HUES48 (cell line): Measurements from ENCODE around the gene FBXL17.
"Not testable (repeated sequence)": the region's sequence is repeated elsewhere in the genome, so short reads cannot be mapped to it uniquely, and the experiment has no call there.

ENCODE experiments used
- H3K27ac ChIP-seq: one replicate; pipeline ENCODE4 v1.7.0; 2013; ENCODE audit warnings: low read depth, low read length, inconsistent platforms
- H3K27me3 ChIP-seq: 2 replicates; pipeline ENCODE4 v1.6.1; 2013; ENCODE audit warnings: mild to moderate bottlenecking, low read length; ENCODE audit not compliant: control insufficient read depth, insufficient read depth
- H3K36me3 ChIP-seq: 2 replicates; pipeline ENCODE4 v1.6.1; 2013; ENCODE audit warnings: low read length; ENCODE audit not compliant: control insufficient read depth, insufficient read depth
- H3K4me1 ChIP-seq: 2 replicates; pipeline ENCODE4 v1.6.1; 2013; ENCODE audit warnings: mild to moderate bottlenecking, low read length; ENCODE audit not compliant: control insufficient read depth, insufficient read depth
- H3K4me3 ChIP-seq: 2 replicates; pipeline ENCODE4 v1.5.1; 2013; ENCODE audit warnings: mild to moderate bottlenecking, low read depth, low read length
- H3K9ac ChIP-seq: 2 replicates; pipeline ENCODE4 v1.6.1; 2013; ENCODE audit warnings: mild to moderate bottlenecking, low read depth, low read length, moderate library complexity
- H3K9me3 ChIP-seq: 2 replicates; pipeline ENCODE4 v1.6.1; 2013; ENCODE audit warnings: low read length; ENCODE audit not compliant: control insufficient read depth, insufficient read depth

Gene FBXL17

DNA sequence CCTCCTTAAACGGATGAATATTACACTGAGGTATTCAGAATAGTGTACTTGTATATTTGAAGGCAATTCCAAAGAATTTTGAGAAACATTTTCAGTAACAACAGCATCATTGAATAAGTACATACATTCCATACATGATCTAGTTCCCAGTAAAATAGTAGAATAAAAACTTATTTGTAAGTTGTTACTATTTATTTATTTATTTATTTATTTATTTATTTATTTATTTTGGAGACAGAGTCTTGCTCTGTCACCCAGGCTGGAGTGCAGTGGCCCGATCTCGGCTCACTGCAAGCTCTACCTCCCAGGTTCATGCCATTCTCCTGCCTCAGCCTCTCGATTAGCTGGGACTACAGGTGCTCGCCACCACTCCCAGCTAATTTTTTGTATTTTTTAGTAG, 14.9 kb upstream of the FBXL17 start:
- not testable (repeated sequence) for H3K36me3 ChIP-seq

DNA sequence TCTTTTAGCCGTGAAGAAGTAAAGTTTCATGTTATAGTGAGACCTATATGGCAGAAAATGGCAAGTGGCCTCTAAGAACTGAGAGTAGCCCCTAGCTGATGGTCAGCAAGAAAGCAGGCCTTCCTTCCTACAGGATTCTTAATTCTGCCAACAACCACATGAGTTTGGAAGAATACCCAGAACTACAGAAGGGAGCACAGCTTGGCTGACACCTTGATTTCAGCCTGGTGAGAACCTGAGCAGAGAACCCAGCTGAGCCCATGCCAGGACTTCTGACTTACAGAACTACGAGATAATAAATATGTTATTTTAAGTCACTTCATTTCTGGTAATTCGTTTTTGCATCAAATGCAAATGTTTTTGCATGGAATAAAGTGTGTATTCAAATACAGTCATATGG, 5.9 kb upstream of the FBXL17 start:
- Histone ChIP-seq H3K4me1 (no peaks in the 10 kb centered on the region), H3K4me3 (no peak overlapping the region)

More for the DNA sequence above, 14.9 kb upstream of the FBXL17 start:
- not testable (repeated sequence) for H3K27me3 ChIP-seq, H3K9me3 ChIP-seq, H3K4me3 ChIP-seq, H3K27ac ChIP-seq, H3K9ac ChIP-seq, H3K4me1 ChIP-seq

DNA sequence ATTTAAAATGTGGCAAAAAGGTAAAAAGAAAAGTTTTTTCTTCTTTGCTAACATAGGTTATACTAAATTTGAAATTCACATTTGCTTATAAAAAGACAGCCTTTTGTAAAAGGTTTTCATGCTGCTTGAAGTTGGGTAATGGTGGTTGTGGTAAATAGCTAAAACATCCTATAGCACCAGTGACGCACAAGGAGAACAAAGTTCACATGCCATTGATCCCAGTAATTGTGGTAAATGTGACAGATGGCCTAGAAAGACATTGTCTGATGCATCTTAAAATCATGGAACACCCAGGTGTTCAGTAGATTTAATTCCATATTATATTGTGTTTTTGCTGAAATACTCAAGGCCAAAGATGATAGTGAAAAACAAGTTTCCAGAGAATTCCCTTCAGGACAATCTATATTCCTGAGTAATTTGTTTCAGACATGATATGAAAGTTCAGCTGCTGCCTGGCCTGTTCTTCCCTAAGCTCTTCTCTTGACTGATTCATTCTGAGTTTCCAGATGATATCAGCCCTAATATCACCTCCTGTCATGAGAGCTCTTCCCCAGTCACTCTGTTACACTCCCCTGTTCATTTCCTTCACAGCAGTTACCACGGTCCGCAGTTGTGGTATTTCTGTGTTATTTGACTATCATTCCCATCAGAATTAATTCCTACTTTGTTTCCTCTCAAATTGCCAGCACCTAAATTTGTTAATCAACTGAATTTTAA, 4.6 kb upstream of the FBXL17 start:
- Histone ChIP-seq H3K4me3 (no peak overlapping the region), H3K4me1 (no peaks in the 10 kb centered on the region), H3K36me3 (no peaks in the 10 kb centered on the region), H3K9ac (no peak overlapping the region), H3K9me3 (no peaks in the 10 kb centered on the region), H3K27me3 (no peaks in the 10 kb centered on the region), H3K27ac (no peak overlapping the region)

More for the DNA sequence above, 5.9 kb upstream of the FBXL17 start:
- Histone ChIP-seq H3K36me3 (no peaks in the 10 kb centered on the region), H3K27me3 (no peaks in the 10 kb centered on the region), H3K9me3 (no peaks in the 10 kb centered on the region), H3K27ac (no peak overlapping the region), H3K9ac (no peak overlapping the region)

DNA sequence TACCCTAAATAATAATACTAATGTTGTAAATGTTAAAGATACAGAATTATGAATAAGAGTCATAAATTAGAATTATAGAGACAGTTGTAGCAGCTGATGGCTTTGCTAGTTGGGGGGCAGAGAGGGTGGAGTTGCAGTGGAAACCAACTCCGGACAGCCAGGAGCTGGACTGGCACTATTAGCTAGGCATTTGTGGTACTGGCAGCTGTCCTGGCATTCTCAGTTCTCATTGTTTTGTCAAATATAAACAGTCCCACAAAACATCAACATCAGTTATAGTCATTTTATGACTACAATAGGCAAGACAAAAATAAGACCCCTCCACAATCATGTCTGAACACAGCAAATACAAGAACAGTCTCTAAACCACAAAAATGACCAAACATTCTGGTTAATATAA, 2.8 kb upstream of the FBXL17 start:
- no peaks in the 10 kb centered on the region for H3K9me3 ChIP-seq
- no peak overlapping the region for H3K4me3 ChIP-seq
- H3K27me3 ChIP-seq: no peaks in the 10 kb centered on the region
- H3K36me3 ChIP-seq: no peaks in the 10 kb centered on the region
- no peak overlapping the region for H3K9ac ChIP-seq
- no peak overlapping the region for H3K27ac ChIP-seq
- peaks cover 5% of the 10 kb centered on the region for H3K4me1 ChIP-seq

DNA sequence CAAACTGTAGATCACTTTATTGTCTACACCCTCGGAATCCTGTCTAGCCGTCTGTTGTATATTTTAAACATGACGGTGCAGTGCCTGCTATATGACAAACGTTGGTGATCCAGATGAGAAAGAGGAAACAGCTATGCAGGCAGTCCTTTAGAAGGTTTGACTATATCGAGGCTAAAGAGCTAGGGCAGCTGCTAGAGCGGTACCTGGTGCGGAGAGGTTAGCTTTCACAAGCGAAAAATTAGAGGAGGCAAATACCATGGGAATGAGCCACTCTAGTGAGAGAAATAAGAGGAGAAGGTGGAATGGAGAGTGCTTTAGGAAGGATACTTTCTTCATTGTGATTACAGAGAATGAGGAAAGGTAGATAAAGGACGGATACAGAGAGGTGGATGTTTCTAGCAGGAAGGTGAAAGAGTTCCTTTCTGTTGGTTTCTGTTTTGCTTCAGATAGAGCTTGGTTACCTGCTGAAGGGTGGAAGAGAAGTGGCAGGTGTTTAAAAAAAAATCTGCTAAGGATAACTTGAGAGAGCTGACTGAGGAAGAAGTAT, 959 bp upstream of the FBXL17 start:
- Histone ChIP-seq H3K4me3 (peak overlapping the region; percentile 67), H3K9me3 (no peaks in the 10 kb centered on the region), H3K27ac (peak overlapping the region; percentile 94), H3K27me3 (no peaks in the 10 kb centered on the region), H3K4me1 (peaks cover 11% of the 10 kb centered on the region), H3K9ac (peak overlapping the region; percentile 27; the same call in 1 of the 2 replicates), H3K36me3 (no peaks in the 10 kb centered on the region)

DNA sequence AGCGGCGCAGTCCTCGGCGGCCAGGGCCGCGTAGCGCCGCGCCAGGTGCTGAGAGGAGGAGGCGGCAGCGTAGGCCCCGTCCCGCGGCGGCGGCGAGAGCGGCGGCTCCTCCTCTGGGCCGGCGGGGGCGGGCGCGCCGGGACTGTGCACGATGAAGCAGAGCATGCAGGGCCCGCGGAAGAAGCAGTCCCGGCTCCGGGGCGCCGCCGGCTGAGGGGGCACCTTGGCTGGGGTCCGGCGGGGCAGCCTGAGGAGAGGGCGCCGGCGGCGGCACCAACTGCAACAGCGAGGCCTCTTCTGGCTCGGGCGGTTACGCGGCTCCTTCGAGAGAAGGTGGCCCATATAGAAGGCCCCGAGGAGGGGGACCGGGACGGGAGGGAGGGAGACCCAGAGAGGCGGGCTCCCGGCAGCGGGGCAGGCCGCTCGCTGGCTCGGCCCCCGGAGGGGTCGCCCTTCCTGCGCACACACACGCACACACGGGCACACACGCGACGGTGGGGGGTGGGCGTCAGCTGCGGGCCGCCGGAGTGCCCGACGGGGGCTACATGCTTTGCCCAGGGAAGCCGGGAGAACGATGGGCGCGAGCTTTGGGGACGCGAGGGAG, 446 bp downstream of the FBXL17 start:
- peak overlapping the region; percentile 94 for H3K27ac ChIP-seq

DNA sequence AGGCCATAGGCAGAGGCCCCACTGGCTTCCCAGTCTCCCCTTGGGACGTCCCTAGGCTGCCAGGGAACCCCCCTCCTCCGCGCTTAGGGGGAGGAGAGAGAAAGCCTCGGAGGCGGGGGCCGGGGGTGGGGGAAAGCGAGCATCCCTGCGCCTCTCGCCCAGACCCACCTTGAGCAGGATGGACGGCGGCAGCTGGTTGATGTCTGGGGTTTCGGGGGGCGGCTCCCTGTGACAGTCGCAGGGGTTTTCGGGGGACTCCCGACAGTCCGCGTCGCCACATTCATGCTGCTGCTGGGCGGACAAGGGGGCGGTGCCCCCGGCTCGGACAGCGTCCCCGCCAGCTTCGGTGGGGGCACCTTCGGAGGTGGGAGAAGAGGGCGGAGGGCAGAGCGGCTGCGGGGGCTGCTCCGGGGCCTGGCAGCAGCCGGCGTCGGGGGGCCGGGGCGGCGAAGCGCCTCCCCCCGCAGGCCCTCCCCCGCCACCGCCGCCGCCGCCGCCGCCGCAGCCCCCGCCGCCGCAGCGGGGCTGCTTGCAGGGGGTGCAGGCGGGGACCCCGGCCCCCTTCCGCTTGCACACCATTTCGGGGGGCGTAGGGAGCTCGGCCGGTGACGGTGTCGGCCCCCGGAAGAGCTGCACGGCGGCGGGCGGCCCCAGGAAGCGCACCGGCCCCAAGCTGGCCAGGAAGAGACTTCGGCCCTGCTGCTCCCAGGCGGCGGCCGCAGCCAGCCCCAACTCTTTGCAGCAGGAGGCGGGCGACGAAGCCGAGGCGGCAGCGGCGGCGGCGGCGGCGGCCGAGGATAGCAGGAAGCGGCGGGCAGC, 1.2 kb downstream of the FBXL17 start:
- Histone ChIP-seq H3K4me3 (peak overlapping the region; percentile 67), H3K9ac (peak overlapping the region; percentile 76; the same call in 1 of the 2 replicates), H3K4me1 (peaks cover 11% of the 10 kb centered on the region), H3K9me3 (no peaks in the 10 kb centered on the region; the same call in 1 of the 2 replicates), H3K27me3 (no peaks in the 10 kb centered on the region), H3K36me3 (no peaks in the 10 kb centered on the region), H3K27ac (peak overlapping the region; percentile 94)

More for the DNA sequence above, 446 bp downstream of the FBXL17 start:
- H3K4me1 ChIP-seq: peaks cover 11% of the 10 kb centered on the region
- H3K4me3 ChIP-seq: peak overlapping the region; percentile 67
- no peaks in the 10 kb centered on the region for H3K9me3 ChIP-seq
- H3K27me3 ChIP-seq: no peaks in the 10 kb centered on the region
- no peaks in the 10 kb centered on the region for H3K36me3 ChIP-seq
- H3K9ac ChIP-seq: peak overlapping the region; percentile 76

DNA sequence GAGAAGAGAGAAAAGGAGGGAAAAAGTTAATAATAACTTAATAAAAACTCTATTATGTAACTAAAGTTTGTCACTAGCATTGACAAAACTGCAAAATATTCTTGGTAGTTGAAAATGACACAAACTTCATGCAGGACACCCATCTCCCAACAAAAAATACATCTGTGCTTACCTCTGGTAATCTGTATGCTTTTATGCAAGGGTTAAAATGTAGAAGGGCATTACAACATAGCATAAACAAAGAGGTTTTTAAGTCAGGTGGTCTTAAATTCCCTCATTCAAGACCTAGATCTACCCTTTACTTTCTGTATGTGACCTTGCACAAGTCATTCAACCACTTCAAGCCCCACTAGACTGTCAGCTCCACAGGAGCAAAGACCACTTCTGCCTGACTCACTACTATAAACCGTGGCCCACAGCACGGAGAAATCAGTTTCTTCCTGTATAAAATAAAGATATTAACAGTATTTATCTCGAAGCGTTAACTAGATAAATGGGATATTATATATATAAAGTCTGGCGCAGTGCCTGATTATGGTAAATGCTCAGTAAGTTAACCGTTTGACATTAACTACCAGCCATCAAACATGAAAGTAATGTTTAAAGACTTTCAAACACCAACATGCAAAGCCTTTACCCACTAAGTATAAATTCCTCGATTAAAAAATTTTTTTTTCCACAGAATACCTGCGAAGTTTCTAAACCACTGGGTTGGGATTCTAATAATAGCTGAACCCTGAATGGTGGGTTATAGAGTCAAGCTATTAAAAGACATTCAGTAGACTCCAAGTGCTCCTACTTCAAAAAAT, 2.0 kb downstream of the FBXL17 start:
- Histone ChIP-seq H3K27me3 (no peaks in the 10 kb centered on the region), H3K9ac (no peak overlapping the region), H3K36me3 (no peaks in the 10 kb centered on the region), H3K27ac (peak overlapping the region; percentile 18), H3K4me1 (peaks cover 11% of the 10 kb centered on the region), H3K4me3 (peak overlapping the region; percentile 67), H3K9me3 (peaks cover 3% of the 10 kb centered on the region)

DNA sequence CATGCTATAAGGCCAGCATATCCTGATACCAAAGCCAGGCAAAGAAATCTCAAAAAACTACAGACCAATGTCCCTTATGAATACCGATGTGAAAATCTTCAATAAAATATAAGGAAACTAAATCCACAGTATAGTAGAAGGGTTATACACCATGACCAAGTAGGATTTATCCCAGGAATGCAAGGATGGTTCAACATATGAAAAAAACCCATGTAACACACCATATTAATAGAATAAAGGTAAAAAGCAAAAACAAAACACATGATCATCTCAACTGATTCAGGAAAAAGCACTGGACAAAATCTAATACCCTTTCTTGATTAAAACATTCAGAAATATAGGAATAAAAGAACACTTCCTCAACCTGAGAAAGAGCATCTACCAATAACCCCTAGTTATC, 6.1 kb downstream of the FBXL17 start:
- Histone ChIP-seq H3K36me3 (no peaks in the 10 kb centered on the region), H3K9me3 (peaks cover 19% of the 10 kb centered on the region), H3K9ac (no peak overlapping the region), H3K27ac (no peak overlapping the region), H3K27me3 (no peaks in the 10 kb centered on the region), H3K4me3 (no peak overlapping the region), H3K4me1 (peaks cover 11% of the 10 kb centered on the region)

DNA sequence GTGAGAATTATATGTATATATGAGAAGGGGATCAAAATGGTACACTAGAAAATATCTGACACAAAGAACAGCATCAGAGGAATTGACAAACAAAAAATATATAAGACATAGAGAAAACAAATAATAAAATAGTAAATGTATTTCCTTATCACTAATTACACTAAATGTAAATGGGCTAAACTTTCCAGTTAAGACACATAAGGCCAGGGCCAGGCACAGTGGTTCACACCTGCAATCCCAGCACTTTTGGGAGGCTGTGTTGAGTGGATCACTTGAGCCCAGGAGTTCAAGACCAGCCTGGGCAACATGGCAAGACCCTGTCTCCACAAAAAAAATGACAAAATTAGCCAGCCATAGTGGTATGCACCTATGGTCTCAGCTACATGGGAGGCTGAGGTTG, 8.5 kb downstream of the FBXL17 start:
- peaks cover 19% of the 10 kb centered on the region for H3K9me3 ChIP-seq
- H3K27me3 ChIP-seq: no peaks in the 10 kb centered on the region
- H3K4me1 ChIP-seq: no peaks in the 10 kb centered on the region
- H3K36me3 ChIP-seq: no peaks in the 10 kb centered on the region
- H3K9ac ChIP-seq: no peak overlapping the region
- H3K27ac ChIP-seq: no peak overlapping the region
- H3K4me3 ChIP-seq: no peak overlapping the region
